H7 (cell line): ENCODE results near the gene ATP5F1A. TPM values are rescaled to one million over a fixed set of nuclear protein-coding genes. Genes with fewer than 3 reads are reported as not detected.
A peak's percentile ranks its signal among the peaks of the same experiment; 100 is the strongest.

Experiments
- DNase-seq: peaks from one replicate; pipeline ENCODE4 v3.0.0; 2012
- H3K27me3 ChIP-seq: 2 replicates; pipeline ENCODE4 v1.6.0; 2011; ENCODE audit warnings: mild to moderate bottlenecking, low read length; ENCODE audit not compliant: control insufficient read depth, insufficient read depth
- H3K36me3 ChIP-seq: replicated peaks from 2 replicates; pipeline ENCODE4 v1.5.1; 2011; ENCODE audit warnings: low read length; ENCODE audit not compliant: control insufficient read depth, insufficient read depth
- H3K4me3 ChIP-seq: 2 replicates; pipeline ENCODE4 v1.5.1; 2011; ENCODE audit warnings: low read depth, mild to moderate bottlenecking, control low read depth, low read length, moderate library complexity; ENCODE audit not compliant: insufficient read depth
- total RNA-seq: library from RNA; depleted of rRNA; stranded (reverse); fragments of >200 nt; shearing (Covaris generic); gene quantifications from 2 replicates; pipeline ENCODE4 v1.2.3, GENCODE V29; 2014; rRNA removed

Gene ATP5F1A
- total RNA-seq, 1 experiment from 2014 or later: 1,013 TPM

DNA sequence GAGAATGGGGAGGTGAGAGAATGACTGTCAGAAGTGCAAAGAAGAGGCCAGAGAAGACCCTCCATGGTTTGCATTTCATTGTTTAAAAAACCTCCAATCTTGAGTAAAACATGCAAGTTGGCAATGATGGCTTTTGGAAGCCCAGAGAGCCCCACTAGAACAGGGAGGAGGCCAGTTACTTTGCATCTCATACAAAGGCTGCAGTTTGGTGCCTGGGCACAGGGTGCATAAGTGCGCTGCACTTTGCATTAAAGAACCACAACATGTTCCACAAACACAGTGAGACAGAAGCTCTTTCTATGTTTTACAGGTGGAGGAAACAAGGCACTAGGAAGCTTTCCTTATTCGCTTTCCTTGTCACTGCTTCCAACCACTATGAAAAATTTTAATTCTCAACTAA is 51.4 kb downstream of the ATP5F1A start:
- no peak overlapping the region for H3K4me3 ChIP-seq
- no peak for DNase-seq
- no peaks in the 10 kb centered on the region for H3K36me3 ChIP-seq
- no peaks in the 10 kb centered on the region for H3K27me3 ChIP-seq

DNA sequence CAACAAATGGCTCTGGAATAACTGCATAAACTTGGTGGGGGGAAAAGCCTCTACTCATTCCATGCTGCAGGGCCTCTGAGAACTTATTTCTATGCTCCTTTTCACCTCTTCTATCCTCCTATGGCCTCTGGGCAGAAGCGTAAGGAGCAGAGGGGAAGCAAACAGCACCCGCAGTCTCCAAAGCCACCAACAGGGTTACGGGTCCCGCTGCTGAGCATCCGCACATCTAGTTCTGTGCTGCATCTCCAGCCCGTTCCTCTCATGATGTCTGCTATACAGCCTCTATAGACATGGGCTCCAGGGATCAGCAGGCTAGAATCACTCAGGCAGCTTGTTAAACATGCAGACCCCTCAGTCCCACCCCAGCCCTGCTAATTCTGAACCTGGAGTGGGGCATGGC is 52.0 kb downstream of the ATP5F1A start:
- Histone ChIP-seq H3K4me3 (no peak overlapping the region), H3K36me3 (no peaks in the 10 kb centered on the region), H3K27me3 (no peaks in the 10 kb centered on the region)
- DNase-seq: peak; percentile 44

GRCh38 chr18:46042571-46043123 is 55.4 kb downstream of the ATP5F1A start:
- Histone ChIP-seq H3K4me3 (no peak overlapping the region), H3K27me3 (no peaks in the 10 kb centered on the region), H3K36me3 (no peaks in the 10 kb centered on the region)
- DNase-seq: no peak

- no peaks in the 10 kb centered on the region for H3K27me3 ChIP-seq
- no peaks in the 10 kb centered on the region for H3K36me3 ChIP-seq
- no peak for DNase-seq
- H3K4me3 ChIP-seq: no peak overlapping the region
Observed at GRCh38 chr18:46040747-46041104, 57.4 kb downstream of the ATP5F1A start.

DNA sequence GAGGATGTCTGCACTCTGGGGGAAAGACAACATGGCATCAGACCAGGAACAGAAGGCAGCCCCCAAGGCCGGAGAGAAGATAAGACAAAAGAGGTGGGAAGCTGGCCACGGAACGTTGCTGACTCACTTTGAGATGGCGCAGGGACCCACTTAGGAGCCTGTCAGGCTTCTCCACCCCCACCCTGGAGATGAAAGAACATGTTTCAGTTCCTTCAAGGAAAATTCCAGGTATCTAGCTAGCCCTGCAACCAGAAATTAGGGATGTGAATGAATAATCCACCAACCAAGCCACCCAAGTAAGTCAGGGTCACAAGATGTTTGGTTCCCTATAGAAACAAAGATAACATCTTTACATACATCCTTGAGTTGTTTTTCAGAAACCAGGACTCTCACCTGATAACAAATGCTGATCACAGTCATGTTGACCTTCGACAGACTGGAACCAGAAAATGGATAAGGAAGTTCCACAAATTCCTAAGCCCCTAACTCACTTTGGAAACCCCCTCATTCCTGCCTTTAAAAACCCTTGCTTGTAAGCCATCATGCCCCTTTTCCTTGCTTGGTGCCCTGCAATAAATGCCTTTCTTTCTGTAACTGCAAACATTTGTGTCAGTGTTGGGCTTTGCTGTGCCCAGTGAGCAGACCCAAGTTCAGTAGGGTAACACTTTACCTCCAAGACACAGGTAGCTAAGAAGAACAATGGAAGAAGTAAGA is 57.9 kb downstream of the ATP5F1A start:
- Histone ChIP-seq H3K27me3 (no peaks in the 10 kb centered on the region), H3K4me3 (no peak overlapping the region), H3K36me3 (no peaks in the 10 kb centered on the region)
- no peak for DNase-seq

- DNase-seq: no peak
- no peaks in the 10 kb centered on the region for H3K36me3 ChIP-seq
Observed at GRCh38 chr18:46037512-46038305, 60.4 kb downstream of the ATP5F1A start.

DNA sequence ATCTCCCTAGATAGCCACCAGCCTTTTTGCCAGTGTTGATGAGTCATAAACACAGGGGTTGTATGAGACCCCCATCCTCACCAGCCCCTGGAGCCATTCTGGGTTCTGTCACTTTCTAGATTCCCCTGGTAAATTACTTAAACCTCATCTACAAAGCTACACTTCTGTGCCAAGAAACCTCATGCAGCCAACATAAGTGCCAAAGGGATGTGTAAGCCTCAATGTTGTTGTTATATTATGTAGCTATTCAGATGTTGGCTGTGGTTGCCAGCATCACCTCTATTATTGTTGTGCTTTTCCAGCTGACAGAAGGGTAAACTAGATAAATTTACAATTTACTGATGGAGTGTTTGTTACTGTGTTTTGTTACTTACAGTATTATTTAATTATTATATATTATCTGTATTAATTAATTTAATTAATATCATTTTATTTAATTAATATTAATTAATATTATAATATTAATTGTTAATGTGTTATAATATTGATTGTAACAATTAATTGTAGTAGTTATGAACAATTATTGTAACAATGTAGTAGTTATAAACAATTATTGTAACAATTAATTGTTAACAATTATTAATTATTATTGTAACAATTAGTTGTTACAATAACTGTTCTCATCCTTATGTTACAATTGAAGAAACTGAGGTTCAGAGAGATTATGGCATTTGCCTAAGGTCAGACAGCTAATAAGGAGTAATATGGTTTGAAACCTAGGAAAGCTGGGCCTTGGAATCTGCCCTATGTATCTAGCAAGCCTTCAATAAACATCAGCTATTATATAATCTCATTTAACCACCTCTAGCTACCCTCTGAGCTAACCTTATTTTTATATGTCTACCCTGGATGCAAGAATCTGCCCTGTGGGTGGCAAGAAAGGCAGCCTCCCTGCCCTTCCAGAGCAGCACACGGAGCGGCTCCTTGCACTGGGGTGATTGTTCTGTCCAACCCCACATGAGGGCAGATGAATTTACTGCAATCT is 62.1 kb downstream of the ATP5F1A start:
- Histone ChIP-seq H3K36me3 (no peaks in the 10 kb centered on the region), H3K27me3 (no peaks in the 10 kb centered on the region; the same call in 1 of the 2 replicates), H3K4me3 (no peak overlapping the region)
- DNase-seq: no peak

More at GRCh38 chr18:46037512-46038305, 60.4 kb downstream of the ATP5F1A start:
- Histone ChIP-seq H3K27me3 (no peaks in the 10 kb centered on the region), H3K4me3 (no peak overlapping the region)

- Histone ChIP-seq H3K27me3 (peaks cover 5% of the 10 kb centered on the region), H3K36me3 (no peaks in the 10 kb centered on the region), H3K4me3 (no peak overlapping the region)
- DNase-seq: no peak
Observed at GRCh38 chr18:46034230-46034629, 63.9 kb downstream of the ATP5F1A start.

- H3K36me3 ChIP-seq: no peaks in the 10 kb centered on the region
- H3K27me3 ChIP-seq: peaks cover 17% of the 10 kb centered on the region
- DNase-seq: no peak
- no peak overlapping the region for H3K4me3 ChIP-seq
Observed at GRCh38 chr18:46031741-46032140, 66.4 kb downstream of the ATP5F1A start.

Other genes starting within 250 kb of the ATP5F1A start
- 5.2 and 9.8 TPM in 2 replicates for gene EPG5, start 131.0 kb downstream of the ATP5F1A start, total RNA-seq
- gene PSTPIP2, start 26.0 kb downstream of the ATP5F1A start, total RNA-seq: 0.42 and 0.74 TPM in 2 replicates
- gene HAUS1, start 6.1 kb upstream of the ATP5F1A start, total RNA-seq: 60.3 and 67.7 TPM in 2 replicates